Stimulated activated CD4-positive, alpha-beta T cell treated with anti-CD3 and anti-CD28 coated beads, Interleukin-1b, Interleukin-23, amount 100 ng/mL, for 24 hours (primary cell): ENCODE results near the gene GPER1.
"Not testable (repeated sequence)": the region's sequence is repeated elsewhere in the genome, so short reads cannot be mapped to it uniquely, and the experiment has no call there.

Experiments
- DNase-seq, 4 experiments: peaks; one replicate each; pipeline ENCODE4 v3.0.0-alpha.2; 2020; ENCODE audit warnings: low read depth in 4 of 4, low spot score in 1 of 4

Gene GPER1

GRCh38 chr7:1068013-1068412 lies 19.9 kb upstream of the GPER1 start:
- DNase-seq: no peak

DNA sequence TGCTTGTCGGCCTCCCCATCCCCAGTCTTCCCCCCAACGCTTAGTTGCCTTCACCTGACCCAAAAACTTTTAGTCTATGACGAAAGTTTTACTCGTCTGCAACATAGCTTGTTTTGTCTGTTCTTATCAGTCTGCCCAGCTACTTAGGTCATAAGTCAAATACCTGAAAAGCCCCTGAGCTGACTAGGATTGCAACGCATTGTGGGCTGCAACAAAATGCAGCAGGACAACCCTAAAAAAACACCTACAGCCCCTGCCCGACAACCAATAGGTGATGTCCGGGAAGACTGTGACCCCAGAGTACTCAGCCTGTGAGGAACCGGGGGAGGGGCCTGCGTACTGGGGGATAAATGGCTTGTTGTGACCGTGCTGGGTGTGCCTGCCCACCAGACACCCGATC lies 19.3 kb upstream of the GPER1 start:
- no peak for DNase-seq

GRCh38 chr7:1070544-1071011 lies 17.3 kb upstream of the GPER1 start:
- DNase-seq: no peak

GRCh38 chr7:1071731-1072254 lies 16.1 kb upstream of the GPER1 start:
- DNase-seq: no peak

DNA sequence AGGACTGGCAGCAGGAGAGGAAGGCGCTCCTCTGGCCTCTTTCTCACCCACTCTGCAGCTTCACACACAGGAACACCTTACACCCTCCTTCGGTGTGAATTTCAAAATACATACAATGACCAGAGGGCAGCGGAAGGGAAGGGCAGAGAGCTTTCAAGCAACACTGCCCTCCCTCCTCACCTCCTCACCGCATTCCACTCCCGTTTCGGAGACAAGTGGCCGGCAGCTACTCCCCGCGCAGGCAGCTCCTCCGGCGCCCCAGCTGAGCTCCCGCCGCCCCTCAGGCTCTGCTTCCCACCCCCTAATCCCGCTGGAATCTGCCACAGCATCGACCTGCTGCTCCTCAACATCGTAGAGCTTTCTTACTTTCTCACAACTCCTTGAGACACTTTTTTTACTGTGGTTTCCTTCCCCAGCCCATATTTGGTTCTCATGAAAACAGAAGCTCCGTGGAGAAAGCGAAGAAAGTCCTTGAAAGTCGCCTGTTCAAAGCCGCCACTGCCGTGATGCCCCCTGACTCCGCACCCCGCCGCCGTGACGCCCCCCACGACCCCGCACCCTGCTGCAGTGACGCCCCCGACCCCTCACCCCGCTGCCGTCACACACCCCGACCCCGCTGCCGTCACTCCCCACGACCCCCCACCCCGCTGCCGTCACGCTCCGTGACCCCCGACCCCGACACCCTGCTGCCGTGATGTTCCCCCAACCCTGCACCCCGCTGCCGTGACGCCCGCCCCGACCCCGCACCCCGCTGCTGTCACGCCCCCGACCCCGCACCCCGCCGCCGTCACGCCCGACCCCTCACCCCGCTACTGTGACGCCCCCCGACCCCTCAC lies 14.6 kb upstream of the GPER1 start:
- no peak for DNase-seq

DNA sequence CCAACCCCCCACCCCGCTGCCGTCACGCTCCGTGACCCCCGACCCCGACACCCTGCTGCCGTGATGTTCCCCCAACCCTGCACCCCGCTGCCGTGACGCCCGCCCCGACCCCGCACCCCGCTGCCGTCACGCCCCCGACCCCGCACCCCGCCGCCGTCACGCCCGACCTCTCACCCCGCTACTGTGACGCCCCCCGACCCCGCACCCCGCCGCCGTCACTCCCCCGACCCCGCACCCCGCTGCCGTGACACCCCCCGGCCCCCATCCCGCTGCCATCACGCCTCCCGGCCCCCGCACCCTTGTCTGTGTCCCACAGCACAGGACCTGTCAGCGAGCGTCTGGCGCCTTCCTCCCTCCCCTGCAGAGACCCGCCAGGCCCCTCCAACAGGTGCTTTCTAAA lies 13.9 kb upstream of the GPER1 start:
- not testable (repeated sequence) for DNase-seq

DNA sequence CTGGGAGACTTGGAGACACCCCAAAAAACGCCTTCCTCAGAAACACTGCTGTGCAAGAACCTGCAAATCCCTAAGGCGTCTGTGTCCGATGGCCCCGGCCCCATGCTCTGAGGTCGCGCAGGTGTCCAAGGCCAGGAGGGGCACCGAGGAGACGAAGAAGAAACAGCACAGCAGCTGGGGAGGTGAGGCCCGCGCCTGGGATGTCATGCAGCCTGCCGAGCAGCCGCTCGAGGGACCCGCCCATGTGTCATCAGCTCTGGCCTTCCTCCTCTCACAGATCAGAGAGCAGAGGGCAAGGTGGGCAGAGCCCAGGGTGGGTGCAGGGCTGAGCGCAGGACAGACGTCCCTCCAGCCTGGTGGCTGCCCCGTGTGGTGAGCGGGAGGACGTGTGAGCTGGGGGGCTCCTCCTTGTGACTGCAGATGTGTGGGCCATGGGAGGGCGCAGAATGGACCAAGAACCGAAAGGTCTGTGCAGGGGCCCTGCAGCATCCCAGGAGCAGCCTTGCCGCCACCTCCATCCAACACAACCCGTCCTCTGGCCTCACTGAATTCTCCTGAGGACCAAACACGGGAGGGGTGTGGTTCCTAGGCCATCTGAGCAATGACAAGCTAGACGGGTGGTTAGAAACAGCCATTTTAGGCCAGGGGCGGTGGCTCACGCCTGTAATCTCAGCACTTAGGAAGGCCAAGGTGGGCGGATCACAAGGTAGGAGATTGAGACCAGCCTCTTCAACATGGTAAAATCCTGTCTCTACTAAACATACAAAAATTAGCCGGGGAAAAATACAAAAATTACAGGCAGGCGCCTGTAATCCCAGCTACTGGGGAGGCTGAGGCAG lies 13.1 kb upstream of the GPER1 start:
- DNase-seq: no peak

- DNase-seq: no peak
Measured at GRCh38 chr7:1076184-1077072, 11.5 kb upstream of the GPER1 start.

- no peak for DNase-seq
Measured at GRCh38 chr7:1078519-1078918, 9.4 kb upstream of the GPER1 start.

DNA sequence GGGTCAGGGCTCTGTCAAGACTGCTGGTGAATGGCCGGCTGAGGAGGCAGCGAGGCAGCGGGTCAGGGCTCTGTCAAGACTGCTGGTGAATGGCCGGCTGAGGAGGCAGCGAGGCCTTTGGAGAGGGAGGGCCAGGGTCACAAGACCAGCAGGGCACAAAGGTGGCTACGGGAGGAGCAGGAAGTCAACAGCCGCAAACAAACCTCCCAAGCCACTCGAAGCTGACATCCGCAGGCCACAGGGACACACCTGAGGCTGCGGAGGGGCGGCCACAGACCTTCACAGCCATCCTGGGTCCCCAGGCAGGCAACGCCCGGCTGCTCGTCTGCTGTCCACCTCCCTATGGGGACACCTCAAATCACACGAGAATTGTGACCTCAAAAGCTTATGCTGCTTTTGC lies 8.9 kb upstream of the GPER1 start:
- DNase-seq: no peak

- DNase-seq: no peak
Measured at GRCh38 chr7:1079546-1079945, 8.4 kb upstream of the GPER1 start.

DNA sequence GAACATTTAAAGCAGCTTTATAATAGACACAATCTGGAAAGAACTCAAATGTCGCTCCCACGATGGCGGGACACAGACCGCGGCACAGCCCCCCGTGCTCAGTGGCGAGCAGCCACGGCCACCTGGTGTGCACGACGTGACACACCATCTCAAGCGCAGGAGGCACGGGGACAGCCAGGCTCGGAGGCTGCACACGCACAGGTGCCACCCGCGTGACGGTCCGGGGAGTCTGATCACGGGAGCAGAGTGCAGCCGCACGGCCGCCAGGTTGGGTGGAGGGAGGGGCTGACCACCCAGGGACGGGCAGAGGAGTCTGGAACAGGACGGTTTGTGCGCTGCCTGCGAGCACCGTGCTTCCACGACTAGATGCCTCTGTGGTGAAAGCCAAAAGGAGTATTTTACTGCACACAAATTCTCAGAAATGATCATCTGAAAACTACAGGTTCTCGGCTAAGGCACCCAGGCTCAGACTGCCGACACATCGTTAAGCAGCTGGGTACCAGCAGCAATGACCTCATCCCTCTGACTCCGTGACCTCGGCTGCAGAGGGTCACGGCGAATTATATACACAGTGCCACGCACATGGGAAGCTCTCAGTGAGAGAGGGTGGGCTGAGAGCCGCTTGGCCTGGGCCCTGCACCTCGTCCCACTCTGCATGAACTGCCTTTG lies 7.5 kb upstream of the GPER1 start:
- DNase-seq: no peak

- no peak for DNase-seq
Measured at GRCh38 chr7:1080921-1081255, 7.0 kb upstream of the GPER1 start.

GRCh38 chr7:1081336-1081735 lies 6.6 kb upstream of the GPER1 start:
- DNase-seq: no peak

DNA sequence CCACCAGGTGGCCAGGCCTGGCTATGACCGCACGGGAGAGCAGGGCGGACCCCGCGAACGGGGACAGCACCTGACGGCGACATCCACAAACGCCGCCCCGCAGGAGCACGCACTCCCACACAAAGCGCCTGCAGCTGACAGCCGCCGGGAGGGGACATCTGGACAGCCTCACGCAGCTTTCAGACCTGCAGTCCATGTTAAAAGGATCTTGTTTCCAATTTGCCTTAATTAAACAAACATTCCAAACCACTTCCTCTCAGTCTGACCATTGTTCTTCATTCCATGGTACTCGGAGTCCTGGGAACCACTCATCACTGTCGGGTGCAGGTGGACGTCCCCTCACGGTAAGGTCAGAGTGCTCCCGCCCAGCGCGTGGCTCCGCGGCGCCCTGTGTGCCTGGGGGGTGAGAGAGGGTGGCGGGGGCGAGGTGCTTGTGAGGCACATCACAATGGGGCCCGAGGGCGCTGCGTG lies 5.9 kb upstream of the GPER1 start:
- DNase-seq: no peak

GRCh38 chr7:1083729-1084657 lies 3.9 kb upstream of the GPER1 start:
- DNase-seq: no peak

GRCh38 chr7:1085266-1085665 lies 2.6 kb upstream of the GPER1 start:
- no peak for DNase-seq

GRCh38 chr7:1085910-1086421 lies 1.9 kb upstream of the GPER1 start:
- no peak for DNase-seq
